HG02642 (cell line): ENCODE results near the gene PREB.

Experiments used
- ATAC-seq: cut with Tn5 transposase; IDR thresholded peaks from one replicate; pipeline ENCODE4 v1.9.1; 2021; ENCODE audit warnings: mild to moderate bottlenecking; ENCODE audit not compliant: unreplicated experiment, poor library complexity

The PREB gene

GRCh38 chr2:27154488-27154887 lies 20.1 kb upstream of the PREB start:
- ATAC-seq = no peak

- ATAC-seq = no peak
These were observed 18.5 kb upstream of the PREB start for GRCh38 chr2:27152796-27153464.

- no peak for ATAC-seq
These were observed 17.8 kb upstream of the PREB start for GRCh38 chr2:27152102-27152795.

GRCh38 chr2:27150639-27151230 lies 16.3 kb upstream of the PREB start:
- ATAC-seq = no peak

GRCh38 chr2:27149570-27150405 lies 15.4 kb upstream of the PREB start:
- ATAC-seq = no peak

- no peak for ATAC-seq
These were observed 14.5 kb upstream of the PREB start, which contains the start of gene TCF23 for GRCh38 chr2:27148801-27149439. Gene TCF23 (plus strand): TSS chr2:27149004. CDS start chr2:27149134, 130 bp downstream.

- no peak for ATAC-seq
These were observed 13.5 kb upstream of the PREB start for GRCh38 chr2:27147935-27148334.

GRCh38 chr2:27145682-27146081 lies 11.2 kb upstream of the PREB start:
- ATAC-seq = no peak

- no peak for ATAC-seq
These were observed 8.8 kb upstream of the PREB start for GRCh38 chr2:27143285-27143684.

- no peak for ATAC-seq
These were observed 4.9 kb upstream of the PREB start, which contains the start of gene PRR30 for GRCh38 chr2:27139310-27139709. Gene PRR30 (minus strand): TSS chr2:27139410. CDS start chr2:27138329, 1,081 bp downstream.

- ATAC-seq = no peak
These were observed 3.7 kb upstream of the PREB start for GRCh38 chr2:27138111-27138510.

- ATAC-seq = no peak
These were observed 3.0 kb upstream of the PREB start for GRCh38 chr2:27137322-27137935.

- no peak for ATAC-seq
These were observed 2.3 kb upstream of the PREB start for GRCh38 chr2:27136751-27137150.

GRCh38 chr2:27135478-27135955 lies 1.1 kb upstream of the PREB start:
- ATAC-seq = no peak

GRCh38 chr2:27134781-27135477 lies 493 bp upstream of the PREB start:
- no peak for ATAC-seq

- ATAC-seq = no peak
These were observed 1.1 kb downstream of the PREB start for GRCh38 chr2:27133195-27133875.

GRCh38 chr2:27131429-27131828 lies 3.0 kb downstream of the PREB start:
- ATAC-seq = no peak

GRCh38 chr2:27130396-27130795 lies 4.0 kb downstream of the PREB start:
- ATAC-seq = no peak
